Non-pigmented ciliary epithelial cell (primary cell): ENCODE results near the gene GRIP1.

Experiments
- DNase-seq: peaks from one replicate; pipeline ENCODE4 v3.0.0-alpha.2; 2010; ENCODE audit warnings: low read depth

The GRIP1 gene, protein sequence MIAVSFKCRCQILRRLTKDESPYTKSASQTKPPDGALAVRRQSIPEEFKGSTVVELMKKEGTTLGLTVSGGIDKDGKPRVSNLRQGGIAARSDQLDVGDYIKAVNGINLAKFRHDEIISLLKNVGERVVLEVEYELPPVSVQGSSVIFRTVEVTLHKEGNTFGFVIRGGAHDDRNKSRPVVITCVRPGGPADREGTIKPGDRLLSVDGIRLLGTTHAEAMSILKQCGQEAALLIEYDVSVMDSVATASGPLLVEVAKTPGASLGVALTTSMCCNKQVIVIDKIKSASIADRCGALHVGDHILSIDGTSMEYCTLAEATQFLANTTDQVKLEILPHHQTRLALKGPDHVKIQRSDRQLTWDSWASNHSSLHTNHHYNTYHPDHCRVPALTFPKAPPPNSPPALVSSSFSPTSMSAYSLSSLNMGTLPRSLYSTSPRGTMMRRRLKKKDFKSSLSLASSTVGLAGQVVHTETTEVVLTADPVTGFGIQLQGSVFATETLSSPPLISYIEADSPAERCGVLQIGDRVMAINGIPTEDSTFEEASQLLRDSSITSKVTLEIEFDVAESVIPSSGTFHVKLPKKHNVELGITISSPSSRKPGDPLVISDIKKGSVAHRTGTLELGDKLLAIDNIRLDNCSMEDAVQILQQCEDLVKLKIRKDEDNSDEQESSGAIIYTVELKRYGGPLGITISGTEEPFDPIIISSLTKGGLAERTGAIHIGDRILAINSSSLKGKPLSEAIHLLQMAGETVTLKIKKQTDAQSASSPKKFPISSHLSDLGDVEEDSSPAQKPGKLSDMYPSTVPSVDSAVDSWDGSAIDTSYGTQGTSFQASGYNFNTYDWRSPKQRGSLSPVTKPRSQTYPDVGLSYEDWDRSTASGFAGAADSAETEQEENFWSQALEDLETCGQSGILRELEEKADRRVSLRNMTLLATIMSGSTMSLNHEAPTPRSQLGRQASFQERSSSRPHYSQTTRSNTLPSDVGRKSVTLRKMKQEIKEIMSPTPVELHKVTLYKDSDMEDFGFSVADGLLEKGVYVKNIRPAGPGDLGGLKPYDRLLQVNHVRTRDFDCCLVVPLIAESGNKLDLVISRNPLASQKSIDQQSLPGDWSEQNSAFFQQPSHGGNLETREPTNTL

DNA sequence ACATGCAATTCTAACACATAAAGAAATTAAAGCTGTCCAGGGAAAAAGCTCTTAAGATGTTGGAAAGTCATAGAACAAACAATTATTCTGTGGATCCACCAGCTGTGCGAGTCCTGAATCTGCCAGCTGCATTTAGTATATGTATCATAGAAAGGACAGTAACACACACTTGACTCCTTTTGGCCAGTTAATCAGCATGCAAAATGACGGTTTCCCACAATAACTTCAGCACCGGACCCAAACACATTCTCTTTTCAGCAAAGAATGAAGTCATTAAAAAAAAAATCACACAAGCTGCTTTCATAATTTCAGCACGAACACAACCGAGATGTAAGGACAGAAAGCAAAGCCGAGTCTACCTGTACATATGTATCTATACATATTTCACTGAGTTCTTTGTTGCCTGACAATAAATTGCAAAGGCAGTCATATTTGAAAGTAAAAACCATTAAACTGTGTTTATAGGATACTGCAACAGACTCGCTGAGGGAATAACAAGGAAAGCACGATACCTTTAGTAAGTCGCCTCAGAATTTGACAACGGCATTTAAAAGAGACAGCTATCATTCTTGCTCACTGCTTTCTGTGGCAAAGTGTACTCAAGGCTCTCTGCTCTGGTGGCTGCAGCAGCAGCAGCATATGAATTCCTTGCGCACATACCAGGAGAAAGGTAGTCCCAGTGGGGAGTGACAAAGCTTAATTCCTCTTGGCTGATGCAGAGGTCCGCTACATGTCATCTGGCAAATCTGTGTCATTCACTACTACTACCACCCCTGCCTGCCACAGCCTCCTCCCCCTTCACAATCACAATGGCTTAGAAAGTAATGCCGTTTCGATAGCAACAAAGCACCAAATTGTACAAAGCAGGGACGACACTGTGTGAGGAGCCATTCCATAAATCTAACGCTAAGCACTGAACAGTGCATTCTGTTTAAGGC lies at the start of gene GRIP1:
TSS of gene GRIP1 (minus strand) at position 739 of the 938 bp plus-strand sequence. CDS start at position 567, 172 bp downstream.
- no peak for DNase-seq

DNA sequence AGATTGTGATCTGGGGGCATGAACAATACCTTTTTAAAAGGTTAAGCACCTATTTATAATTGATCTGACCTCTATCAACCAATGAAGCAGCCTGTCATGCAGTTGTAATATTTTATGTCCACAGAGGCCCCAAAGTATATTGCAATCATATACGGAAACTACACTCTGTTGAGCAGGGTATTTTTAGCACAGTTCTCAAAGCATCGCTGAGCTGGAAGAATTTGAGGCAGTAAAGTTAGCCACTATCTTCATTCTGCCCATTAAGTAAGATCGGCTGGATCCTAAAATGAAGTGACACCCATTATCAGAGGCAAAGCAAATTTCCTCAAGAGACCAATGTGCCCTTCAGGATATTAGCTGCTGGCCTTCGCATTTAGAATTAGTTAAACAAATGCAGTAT lies 47.7 kb upstream of the GRIP1 start:
- DNase-seq = no peak

DNA sequence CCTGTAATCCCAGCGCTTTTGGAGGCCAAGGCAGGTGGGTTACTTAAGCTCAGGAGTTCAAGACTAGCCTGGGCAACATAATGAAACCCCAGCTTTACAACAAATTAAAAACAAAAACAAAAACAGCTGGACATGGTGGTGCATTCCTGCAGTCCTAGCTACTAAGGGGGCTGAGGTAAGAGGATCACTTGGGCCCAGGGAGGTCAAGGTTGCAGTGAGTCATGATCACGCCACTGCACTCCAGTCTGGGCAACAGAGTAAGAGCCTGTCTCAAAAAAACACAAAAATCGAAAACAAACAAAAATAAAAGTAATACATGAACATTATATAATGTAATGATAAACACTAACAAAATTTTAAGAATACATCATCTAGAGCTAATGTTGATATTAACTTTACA lies 46.2 kb upstream of the GRIP1 start:
- no peak for DNase-seq

DNA sequence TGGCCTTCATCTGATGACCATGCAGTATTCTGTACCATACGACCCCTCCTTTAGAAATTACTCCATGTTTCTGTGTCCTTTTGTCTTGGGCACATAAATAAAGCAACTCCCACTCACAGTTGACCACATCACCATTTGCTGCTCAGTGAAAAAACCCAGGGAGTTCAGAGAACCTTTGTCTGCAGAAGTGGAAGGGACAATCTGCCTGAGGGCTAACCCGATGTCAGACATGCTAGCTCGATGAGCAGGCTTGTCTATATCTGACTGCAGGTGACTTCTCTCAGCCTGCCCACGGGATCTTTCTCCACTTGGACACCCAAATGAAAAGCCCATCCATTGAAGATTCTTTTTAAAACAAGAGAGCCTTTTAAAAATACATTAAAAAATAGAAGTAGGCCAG lies 45.7 kb upstream of the GRIP1 start:
- DNase-seq = no peak

DNA sequence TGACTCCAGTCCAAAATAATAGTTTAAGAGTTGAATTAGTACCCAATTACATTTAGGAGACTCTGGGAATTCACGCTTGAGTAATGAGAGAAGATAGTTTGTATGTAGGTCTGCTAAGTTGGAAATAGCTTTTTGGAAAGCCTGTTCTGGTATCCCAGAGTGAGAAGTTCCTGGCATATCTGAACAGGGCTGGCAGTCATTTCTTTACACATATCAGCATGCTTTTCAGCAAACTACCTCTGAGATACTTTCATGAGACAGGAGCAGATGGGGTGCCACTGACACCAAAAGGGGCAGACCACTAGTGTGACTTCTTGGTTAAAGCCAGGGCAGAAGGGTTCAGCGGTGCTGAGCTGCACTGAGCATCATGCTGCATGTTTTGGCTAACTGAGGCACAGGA lies 45.1 kb upstream of the GRIP1 start:
- DNase-seq = no peak

DNA sequence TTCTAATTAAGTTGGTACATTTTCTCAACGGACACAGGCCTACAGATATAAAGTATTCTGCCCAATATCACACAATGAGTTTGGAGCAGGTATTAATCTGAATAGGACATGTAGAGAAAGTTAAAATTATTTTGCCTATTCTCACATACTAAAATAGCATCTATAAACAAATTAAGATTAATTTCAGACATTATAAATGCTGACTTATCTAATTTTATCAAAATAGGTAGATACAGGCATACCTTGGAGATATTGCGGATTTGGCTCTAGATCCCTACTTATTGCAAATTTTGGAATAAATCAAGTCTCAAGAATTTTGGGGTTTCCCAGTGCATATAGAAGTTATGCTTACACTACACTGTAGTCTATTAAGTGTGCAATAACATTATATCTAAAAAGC lies 41.0 kb upstream of the GRIP1 start:
- no peak for DNase-seq

DNA sequence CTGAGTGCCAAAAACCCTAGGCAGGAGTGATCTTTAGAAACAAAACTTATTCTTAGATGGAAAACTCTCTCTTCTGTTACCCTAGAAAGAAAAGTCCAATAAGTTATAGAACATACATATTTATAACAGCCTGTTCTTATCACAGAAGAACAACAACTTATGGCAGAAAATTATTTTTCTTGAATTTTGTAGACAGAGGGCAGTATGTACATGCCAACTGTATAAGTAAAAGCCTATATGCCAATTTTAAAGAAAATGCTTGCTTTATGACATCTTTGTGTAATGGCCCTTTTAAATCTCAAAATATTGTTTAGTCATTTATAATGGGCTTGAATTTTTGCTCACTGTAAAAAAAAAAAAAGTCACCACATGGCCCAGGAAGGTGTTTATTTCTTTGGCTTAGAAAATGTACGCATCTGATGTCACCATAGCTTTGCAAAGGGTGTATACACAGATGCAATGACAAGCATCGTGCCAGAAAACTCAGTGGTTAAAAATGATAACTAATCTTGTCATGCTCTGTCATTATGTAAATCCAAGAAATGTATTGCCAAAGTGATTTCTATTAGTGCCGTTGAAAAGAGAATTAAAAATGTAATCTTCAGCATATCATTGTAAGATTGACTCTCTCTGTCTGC lies 38.3 kb upstream of the GRIP1 start:
- DNase-seq = no peak

DNA sequence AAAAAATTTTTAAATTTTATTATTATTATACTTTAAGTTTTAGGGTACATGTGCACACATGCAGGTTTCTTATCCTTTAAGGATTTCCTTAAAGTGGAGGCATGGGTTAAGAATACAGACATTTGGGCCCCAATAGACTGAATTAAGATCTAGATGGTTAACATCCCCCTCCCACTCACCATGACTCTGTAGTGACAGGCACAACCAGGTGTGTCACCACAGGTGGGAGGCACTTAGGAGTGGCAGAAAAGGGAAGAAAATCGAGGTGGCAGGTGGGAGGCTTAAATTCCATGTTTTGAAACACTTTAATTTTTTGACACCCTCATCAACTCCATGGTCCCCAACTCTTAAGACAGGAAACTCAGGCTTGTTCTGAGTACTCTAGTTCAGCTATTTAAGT lies 37.6 kb upstream of the GRIP1 start:
- no peak for DNase-seq

DNA sequence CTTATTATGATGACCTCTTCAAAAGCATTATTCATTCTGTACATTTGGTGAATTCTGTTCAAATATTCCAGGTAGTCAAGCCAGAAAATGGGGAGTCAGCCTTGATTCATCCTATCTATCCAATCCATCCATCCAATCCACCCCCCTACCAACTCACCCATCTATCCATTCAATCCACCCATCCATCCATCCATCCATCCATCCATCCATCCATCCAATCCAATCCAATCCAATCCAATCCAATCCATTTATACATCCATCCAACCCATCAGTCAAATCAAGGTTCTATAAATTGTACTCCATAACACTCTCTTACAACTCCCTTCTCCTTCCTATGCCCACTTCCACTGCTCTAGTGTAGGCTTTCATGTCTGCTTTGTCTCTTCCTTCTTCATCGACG lies 35.8 kb upstream of the GRIP1 start:
- no peak for DNase-seq

DNA sequence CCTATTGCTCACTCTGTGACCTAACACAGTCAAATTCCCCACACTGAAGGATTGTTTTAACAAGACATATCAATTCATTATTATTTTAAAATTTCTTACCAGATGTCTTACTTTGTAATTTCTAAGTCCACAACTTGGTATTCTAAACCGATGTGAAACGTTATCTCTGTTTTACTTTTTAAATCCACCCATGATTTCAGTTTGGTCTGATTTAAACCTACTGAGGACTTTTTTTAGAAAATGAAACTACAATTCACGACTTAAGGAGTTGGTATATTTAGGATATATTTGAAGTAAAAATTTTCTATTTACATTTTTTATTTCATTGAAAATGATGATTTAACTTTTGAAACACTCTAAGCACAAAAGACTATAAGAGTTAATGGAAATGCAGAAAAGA lies 35.1 kb upstream of the GRIP1 start:
- DNase-seq = no peak

DNA sequence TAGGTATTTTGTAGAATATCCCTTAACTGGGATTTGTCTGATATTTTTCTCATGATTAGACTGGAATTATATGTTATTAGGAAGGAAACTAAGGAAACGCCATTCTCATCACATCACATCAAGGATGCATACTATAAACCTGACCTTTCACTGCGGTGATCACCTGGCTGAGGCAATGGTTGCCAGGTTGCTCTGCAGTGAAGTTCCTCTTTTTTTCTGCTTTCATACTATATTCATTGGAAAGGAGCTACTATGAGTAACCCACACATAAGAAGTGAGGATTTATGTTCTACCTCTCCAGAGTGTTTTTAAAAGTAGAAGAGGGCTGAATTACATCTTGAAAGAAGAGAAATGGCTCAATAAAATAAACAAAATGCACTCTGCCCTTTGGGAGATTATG lies 31.0 kb upstream of the GRIP1 start:
- DNase-seq = no peak

DNA sequence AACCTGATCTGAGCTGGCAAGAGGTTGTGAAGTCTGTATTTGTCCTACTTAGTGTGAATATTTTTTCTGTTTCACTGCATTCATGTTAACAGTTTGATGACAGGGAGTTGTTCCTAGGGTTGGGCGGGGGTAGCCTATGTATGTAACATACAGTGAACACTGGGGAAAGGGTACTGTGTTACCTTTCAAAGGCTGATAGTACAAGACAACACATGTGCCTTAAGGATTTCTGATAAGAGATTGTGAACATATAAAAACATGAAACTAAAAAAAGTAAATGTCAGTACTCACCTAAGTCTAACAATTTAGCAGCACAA lies 30.5 kb upstream of the GRIP1 start:
- no peak for DNase-seq

DNA sequence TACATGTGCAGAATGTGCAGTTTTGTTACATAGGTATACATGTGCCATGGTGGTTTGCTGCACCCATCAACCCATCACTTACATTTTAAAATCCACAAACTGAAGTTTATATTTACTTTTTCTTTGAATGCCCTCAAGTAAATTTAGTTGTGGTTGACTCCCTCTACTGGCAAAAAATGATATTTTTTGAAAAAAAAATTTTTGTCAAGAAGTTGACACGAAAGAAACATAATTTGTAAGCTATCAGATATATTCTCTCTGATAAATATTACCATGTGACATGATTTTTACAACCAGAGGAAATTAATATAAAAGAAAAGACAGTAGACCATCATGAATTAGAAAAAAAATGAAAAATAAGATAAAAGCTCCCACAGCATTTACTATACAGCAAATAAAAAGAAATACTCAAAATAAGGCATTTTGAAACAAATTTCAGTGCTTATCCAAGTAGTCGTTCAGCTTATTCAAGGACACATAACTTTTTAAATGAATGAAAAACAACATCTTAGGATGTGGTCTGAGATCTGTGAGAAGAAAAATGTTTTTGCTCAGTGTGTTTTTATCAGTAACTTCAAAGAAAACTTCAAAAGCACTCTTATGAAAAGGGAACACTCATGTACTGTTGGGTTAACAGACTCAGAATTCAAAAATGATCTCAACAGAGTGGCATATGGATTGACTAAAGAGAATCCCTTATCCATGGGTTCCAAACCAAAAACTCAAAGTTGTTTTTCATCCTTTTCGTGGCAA lies 30.0 kb upstream of the GRIP1 start:
- no peak for DNase-seq

DNA sequence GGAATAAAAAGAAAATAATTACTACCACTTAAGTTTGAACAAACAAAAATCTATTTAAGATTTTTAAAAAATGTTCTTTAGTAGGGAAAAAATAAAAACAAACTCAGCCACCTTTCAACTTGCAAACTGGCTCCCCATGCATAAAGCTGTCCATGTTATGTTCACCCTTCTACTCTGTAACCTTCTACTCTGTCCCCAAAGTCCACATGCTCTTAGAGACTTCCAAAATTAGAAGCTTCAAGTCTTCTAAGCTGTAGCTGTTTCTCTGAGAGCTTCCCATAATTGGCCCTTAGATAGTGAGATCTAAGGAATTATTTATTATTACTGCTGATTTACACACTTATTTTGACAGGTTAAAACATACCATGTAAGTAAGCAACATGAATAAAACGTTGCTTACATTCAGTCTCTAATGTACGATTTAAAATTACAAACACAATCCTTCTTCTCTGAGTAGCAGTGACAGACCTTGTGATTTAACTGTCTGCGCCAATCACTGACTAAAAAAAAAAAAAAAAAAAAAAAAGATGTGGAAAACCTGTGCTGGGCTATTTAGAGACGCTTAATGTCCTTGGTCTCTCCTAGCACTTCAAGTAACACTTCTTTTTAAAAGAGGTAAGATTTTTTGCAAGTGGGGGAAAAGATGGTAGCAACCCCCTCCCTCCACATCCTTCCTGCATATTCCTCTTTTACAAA lies 28.3 kb upstream of the GRIP1 start:
- no peak for DNase-seq

DNA sequence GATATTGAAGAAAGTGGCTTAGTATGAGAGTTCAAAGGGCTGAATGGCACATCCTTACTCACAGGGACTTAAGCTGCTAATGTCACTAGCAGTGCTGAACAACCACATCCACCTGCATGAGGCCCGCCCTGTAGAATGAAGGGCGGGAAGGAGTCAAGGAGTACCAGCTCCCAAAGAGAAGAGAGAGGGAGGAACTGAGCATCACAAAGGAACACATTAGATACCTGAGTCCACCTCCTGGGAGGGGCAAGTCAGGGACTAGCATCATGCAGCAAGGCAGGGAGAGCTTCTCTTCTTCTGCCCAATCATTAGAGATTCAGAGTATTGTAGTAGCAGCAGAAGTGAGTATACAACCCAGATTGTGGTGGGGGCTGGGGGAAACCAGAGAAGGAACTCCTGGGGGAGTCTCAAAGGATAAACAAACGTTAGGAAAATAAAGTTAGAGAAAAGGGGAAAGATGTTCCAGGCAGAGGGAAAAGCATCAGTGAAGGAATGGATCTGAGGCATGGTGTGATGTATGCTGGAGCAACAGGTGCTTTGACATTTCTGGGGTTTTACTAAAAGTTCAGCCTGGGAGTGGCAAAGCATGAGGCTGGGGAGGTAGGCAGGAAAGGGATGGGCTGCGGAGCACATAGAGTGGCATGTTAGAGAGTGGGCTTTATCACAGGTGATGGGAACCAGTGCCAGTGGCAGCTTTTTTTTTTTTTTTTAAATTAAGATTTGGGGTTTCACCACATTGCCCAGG lies 21.0 kb upstream of the GRIP1 start:
- DNase-seq = no peak

DNA sequence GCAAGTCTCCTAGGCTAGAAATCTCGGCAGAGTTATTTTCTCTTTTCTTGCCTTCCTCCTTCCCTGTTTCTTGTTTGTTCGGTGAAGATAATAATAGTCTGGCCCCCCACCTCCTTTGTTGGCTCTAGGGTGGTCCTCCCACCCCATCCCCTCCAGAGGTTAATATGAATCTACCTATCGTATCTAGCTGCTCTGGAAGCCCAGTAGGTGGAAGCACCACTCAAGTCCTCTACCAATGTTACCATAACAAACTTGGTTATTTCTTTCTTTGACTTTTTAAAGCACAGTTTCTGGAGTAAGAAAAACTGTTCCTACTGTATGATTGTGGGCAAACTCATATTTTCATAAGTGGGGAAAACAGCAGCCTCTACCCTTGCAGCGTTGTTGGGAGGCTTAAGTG lies 19.7 kb upstream of the GRIP1 start:
- DNase-seq = no peak

DNA sequence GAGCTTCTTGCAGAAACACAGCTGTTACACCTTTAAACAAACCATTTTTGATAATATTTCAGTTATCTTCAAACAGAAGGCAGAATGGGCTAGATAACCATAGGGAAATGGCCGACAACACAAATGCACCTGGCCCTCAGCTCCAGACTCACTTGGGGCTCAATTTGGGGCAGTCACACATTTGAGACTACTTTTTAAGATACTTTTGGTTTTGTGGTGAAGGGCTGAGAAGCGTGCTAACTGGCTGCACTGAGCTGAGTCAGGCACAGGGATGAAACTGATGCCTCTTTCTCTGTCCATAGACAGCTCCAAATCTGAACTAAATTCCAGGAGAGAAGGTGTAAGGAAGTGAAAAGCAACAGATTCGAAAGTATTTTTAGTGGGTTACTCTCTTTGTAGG lies 18.5 kb upstream of the GRIP1 start:
- DNase-seq = no peak

DNA sequence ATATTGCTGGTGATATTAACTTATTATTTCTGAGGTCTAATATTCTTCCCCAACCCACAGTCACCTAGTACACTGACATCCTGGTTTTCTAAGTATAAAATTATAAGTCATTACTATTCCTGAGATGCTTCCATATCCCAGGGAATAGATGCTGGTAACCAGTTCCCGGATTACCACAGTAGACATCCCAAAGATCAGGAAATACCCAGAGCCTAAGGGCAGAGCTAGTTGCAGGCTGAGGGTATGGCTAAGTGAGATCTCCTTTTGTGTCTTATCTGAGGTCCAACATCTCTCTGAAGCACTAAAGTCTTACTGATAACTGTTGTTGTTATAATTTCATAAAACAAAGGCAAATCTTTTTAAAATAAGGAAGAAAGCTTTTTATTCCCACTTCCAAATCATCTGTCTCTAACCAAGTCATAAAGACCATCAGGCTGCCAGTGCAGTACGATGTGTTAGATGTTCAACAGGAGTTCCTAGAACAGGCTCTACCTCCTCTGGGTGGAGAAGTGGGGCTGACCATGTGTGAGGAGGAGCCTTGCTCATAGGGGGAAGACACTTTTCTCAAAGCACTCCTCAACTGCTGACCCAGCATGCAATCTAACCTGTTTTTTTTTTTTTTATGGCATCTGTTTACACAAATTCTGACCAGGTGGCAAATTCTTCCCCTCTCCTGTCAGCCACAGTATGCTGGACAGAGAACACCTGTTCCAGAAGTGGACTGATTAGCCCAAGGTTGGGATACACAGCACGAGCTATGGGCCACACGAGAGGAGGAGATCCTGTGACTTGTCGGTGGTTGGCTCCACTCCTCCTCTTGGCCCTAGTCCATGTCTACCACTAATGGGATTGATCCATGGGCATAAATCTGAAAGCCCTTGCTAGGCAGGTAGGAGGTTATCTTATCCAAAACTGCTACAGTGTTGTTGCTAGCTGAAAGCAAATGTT lies 16.1 kb upstream of the GRIP1 start:
- no peak for DNase-seq
